ENCODE data around the gene KLHDC2.

KLHDC2 gene

DNA sequence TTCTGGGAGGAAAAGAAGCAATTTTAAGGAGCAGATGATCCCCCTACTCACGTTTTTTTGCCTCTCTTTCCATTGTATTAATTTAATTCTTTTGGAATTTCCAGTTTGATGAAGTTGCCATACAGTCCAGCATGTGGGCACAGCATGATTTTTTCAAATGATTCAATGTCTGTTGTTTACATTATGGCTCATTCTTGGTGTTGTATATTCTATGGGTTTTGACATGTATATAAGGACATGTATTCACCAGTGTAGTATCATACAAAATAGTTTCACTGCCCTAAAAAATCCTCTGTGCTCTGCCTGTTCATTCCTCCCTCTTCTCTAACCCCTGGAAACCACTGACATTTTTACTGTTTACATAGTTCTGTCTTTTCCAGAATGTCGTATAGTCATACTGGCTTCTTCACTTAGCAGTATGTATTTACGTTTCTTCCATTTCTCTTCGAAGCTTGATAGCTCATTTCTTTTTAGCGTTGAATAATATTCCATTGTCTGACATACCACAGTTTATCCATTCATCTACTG lies 13.3 kb upstream of the KLHDC2 start:
- Histone ChIP-seq H3K9ac (no peak overlapping the region), H3K27ac (no peak overlapping the region), H3K4me3 (no peak overlapping the region), H3K4me2 (no peak overlapping the region), H3K9me3 (replicated peaks in 1 of 11) (no peaks in the 10 kb centered on the region), H3K4me1 (no peaks in the 10 kb centered on the region), H3K27me3 (no peaks in the 10 kb centered on the region), H3K36me3 (no peaks in the 10 kb centered on the region), H4K20me1 (no peaks in the 10 kb centered on the region)
- TF ChIP-seq Cebpa-rat (IDR thresholded peaks at IDR 0.05), result no peak

DNA sequence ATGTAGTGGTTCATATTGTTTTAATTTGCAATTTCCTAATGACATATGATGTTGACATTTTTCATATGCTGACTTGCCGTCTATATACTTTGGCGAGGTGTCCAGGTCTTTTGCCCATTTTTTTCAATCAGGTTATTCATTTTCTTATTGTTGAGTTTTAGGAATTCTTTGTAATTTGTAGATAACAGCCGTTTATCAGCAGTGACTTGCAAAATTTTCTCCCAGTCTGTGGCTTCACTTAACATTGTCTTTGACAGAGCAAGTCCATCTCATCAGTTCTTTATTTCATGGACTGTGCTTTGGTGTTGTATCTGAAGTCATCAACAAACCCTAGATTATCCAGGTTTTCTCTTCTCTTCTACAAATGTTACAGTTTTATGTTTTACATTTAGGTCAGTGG lies 12.6 kb upstream of the KLHDC2 start:
- no peaks in the 10 kb centered on the region for H4K20me1 ChIP-seq
- no peak overlapping the region for H3K4me2 ChIP-seq
- H3K27me3 ChIP-seq, result no peaks in the 10 kb centered on the region
- H3K27ac ChIP-seq, result no peak overlapping the region
- no peak overlapping the region for H3K9ac ChIP-seq
- TF ChIP-seq Cebpa-rat (IDR thresholded peaks at IDR 0.05), result no peak
- no peak overlapping the region for H3K4me3 ChIP-seq
- no peaks in the 10 kb centered on the region for H3K4me1 ChIP-seq
- H3K9me3 ChIP-seq (replicated peaks in 1 of 11), result no peaks in the 10 kb centered on the region
- H3K36me3 ChIP-seq, result no peaks in the 10 kb centered on the region

DNA sequence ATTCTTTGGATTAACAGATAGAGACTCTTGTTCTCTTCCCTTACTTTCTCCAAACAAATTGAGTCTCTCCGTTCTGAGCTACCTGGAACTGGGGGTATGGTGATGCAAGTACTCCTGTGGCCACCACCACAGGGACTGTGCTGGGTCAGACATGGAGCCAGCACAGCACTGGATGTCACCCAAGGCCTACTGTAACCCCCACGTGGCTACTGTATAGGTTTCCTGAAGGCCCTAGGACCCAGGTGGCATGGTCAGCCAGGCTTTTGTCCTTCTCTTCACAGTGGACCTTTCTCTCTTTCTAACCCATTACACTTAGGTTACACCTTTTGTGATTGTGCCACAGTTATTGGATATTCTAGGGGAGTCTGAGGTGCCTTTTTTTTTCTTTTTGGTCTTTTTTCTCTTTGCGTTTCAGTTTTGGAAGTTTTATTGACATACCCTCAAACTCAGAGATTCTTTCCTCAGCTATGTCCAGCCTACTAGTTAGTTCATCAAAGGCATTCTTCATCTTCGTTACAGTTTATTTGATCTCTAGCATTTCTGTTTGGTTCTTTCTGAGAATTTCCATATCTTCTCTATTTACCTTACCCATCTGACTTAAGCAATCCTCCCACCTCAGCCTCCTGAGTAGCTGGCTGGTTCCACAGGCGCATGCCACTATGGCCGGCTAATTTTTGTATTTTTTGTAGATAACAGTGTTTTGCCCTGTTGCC lies 6.0 kb upstream of the KLHDC2 start:
- H3K27me3 ChIP-seq, result no peaks in the 10 kb centered on the region
- H3K4me1 ChIP-seq, result peaks cover 4 to 9% (median 6%) of the 10 kb centered on the region in 10 experiments
- H4K20me1 ChIP-seq, result no peaks in the 10 kb centered on the region
- H3K9me3 ChIP-seq (replicated peaks in 1 of 11), result no peaks in the 10 kb centered on the region
- no peak overlapping the region for H3K4me2 ChIP-seq
- no peak overlapping the region for H3K9ac ChIP-seq
- no peak for TF ChIP-seq Cebpa-rat (IDR thresholded peaks at IDR 0.05)
- no peak overlapping the region for H3K27ac ChIP-seq
- H3K36me3 ChIP-seq, result no peaks in the 10 kb centered on the region
- no peak overlapping the region for H3K4me3 ChIP-seq

DNA sequence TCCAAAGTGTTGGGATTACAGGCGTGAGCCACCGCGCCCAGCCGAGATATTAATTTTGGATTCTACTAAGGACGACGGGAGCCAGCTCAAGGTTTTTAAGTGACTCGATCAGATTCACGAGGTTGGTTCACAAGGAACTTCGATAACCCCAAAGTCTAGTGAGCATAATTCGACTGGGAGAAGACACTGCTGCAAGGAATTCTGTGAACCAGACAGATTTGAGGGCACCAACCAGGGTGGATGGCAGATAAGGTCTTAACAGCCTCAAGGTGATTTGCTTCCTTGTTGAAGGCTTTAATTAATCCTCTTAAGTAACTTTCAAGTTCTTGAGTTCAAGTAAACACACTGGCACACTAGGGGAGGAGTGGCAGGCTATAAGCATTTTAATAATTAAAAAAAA lies 1.1 kb upstream of the KLHDC2 start:
- Histone ChIP-seq H3K27me3 (no peaks in the 10 kb centered on the region), H4K20me1 (peaks cover 0 to 18% (median 5%) of the 10 kb centered on the region in 11 experiments; a peak in 10 of 22 replicates), H3K9me3 (replicated peaks in 1 of 11) (no peaks in the 10 kb centered on the region), H3K4me1 (peaks cover 29 to 40% (median 33%) of the 10 kb centered on the region in 10 experiments), H3K4me3 (peak overlapping the region; percentile 78 to 98 (median 90)), H3K4me2 (peak overlapping the region; percentile 79 to 98 (median 92)), H3K9ac (peak overlapping the region; percentile 93 to 99 (median 97)), H3K27ac (peak overlapping the region; percentile 92 to 99 (median 97)), H3K36me3 (peaks cover 0 to 6% (median 0%) of the 10 kb centered on the region in 11 experiments; a peak in 5 of 22 replicates)
- no peak for TF ChIP-seq Cebpa-rat (IDR thresholded peaks at IDR 0.05)

DNA sequence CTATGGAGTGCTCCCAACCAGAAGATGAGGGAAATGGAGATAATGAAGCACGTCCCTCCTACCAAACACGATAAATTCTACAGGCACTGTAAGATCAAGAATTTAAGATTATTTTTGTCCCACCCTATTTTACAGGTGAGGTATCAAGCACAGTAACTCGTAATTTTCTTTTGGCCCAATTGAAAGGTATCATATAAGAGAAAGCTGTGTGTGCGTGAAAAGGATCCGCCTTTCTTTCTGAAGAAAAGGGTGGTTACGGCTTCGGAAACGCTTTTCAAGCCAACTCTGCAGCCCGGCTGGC lies 733 bp upstream of the KLHDC2 start:
- Histone ChIP-seq H3K27ac (peak overlapping the region; percentile 92 to 99 (median 97)), H3K4me2 (peak overlapping the region; percentile 79 to 98 (median 92)), H3K9ac (peak overlapping the region; percentile 93 to 99 (median 97)), H4K20me1 (peaks cover 0 to 18% (median 5%) of the 10 kb centered on the region in 11 experiments; a peak in 10 of 22 replicates), H3K36me3 (peaks cover 0 to 8% (median under 1%) of the 10 kb centered on the region in 11 experiments; a peak in 8 of 22 replicates), H3K4me3 (peak overlapping the region; percentile 78 to 98 (median 90)), H3K27me3 (no peaks in the 10 kb centered on the region), H3K4me1 (peaks cover 29 to 40% (median 33%) of the 10 kb centered on the region in 10 experiments), H3K9me3 (replicated peaks in 1 of 11) (no peaks in the 10 kb centered on the region)
- TF ChIP-seq Cebpa-rat (IDR thresholded peaks at IDR 0.05), result no peak

DNA sequence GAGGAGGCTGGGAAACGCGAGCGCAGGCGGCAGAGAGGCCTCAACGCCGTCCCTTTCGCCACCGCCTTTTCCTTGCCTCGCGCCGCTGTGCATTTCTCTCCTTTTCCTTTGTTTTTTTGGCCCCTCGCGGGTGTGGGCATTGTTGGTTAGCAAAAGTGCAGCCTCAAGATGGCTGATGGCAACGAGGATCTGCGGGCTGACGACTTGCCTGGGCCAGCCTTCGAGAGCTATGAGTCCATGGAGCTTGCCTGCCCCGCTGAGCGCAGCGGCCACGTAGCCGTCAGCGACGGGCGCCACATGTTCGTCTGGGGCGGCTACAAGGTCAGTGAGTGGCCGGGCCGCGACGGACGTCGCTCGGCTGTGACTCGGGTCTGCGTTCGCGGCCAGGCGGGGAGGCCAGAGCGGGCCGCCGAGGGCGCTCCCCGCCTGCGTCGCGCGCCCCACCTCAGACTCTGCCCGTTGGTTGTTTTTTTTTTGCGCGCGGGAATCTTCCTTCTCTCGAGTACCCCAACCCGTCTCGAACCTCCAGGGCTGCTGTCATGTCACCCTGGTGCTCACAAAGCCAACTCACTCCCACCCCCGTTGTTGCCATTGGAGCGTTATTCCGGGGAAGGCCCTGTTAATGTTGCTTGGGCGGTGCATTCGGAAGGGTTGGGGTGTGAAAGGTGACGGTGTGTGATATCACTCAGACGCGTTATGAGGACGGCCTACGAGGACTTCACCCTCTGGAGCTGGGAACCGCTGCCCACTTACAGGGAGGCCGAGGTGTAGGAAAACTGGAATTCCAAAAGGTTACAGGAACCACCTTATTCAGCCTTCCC lies 558 bp downstream of the KLHDC2 start:
- Histone ChIP-seq H3K9me3 (replicated peaks in 1 of 11) (no peaks in the 10 kb centered on the region), H3K4me2 (peak overlapping the region; percentile 79 to 98 (median 92))
- no peak for TF ChIP-seq Cebpa-rat (IDR thresholded peaks at IDR 0.05)

DNA sequence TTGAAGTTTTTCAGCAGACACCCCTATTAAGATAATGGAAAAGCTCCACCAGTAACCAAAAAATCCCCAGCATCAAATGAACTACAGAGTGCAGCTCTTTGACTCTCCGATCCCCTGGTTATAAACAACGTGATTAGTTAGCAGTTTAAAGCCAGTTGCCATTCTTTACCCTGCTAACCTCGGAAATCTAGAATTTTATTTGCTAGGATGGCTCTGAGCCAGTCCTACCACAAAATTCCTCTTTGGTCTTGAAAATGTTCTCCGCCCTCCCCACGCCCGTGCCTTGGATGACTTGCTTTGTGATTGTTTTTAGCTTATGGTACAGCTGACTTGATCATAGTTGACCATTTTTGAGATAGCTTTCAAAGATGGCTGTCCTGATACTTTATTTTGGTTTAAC lies 1.2 kb downstream of the KLHDC2 start:
- H3K9ac ChIP-seq, result peak overlapping the region; percentile 93 to 99 (median 97)
- no peaks in the 10 kb centered on the region for H3K9me3 ChIP-seq (replicated peaks in 1 of 11)
- no peaks in the 10 kb centered on the region for H3K27me3 ChIP-seq
- peak overlapping the region; percentile 78 to 98 (median 90) for H3K4me3 ChIP-seq
- H4K20me1 ChIP-seq, result peaks cover 0 to 18% (median 5%) of the 10 kb centered on the region in 11 experiments; a peak in 10 of 22 replicates
- TF ChIP-seq Cebpa-rat (IDR thresholded peaks at IDR 0.05), result no peak
- H3K4me1 ChIP-seq, result peaks cover 29 to 40% (median 34%) of the 10 kb centered on the region in 10 experiments
- H3K27ac ChIP-seq, result peak overlapping the region; percentile 92 to 99 (median 97)
- peak overlapping the region; percentile 79 to 98 (median 92) for H3K4me2 ChIP-seq
- peaks cover 1 to 25% (median 12%) of the 10 kb centered on the region in 11 experiments; a peak in 19 of 22 replicates for H3K36me3 ChIP-seq

More for the DNA sequence above, 558 bp downstream of the KLHDC2 start:
- H4K20me1 ChIP-seq, result peaks cover 0 to 18% (median 5%) of the 10 kb centered on the region in 11 experiments; a peak in 10 of 22 replicates
- peak overlapping the region; percentile 92 to 99 (median 97) for H3K27ac ChIP-seq
- H3K27me3 ChIP-seq, result no peaks in the 10 kb centered on the region
- H3K4me3 ChIP-seq, result peak overlapping the region; percentile 78 to 98 (median 90)
- peaks cover 29 to 40% (median 33%) of the 10 kb centered on the region in 10 experiments for H3K4me1 ChIP-seq
- H3K36me3 ChIP-seq, result peaks cover 0 to 19% (median 7%) of the 10 kb centered on the region in 11 experiments; a peak in 11 of 22 replicates
- H3K9ac ChIP-seq, result peak overlapping the region; percentile 93 to 99 (median 97)

DNA sequence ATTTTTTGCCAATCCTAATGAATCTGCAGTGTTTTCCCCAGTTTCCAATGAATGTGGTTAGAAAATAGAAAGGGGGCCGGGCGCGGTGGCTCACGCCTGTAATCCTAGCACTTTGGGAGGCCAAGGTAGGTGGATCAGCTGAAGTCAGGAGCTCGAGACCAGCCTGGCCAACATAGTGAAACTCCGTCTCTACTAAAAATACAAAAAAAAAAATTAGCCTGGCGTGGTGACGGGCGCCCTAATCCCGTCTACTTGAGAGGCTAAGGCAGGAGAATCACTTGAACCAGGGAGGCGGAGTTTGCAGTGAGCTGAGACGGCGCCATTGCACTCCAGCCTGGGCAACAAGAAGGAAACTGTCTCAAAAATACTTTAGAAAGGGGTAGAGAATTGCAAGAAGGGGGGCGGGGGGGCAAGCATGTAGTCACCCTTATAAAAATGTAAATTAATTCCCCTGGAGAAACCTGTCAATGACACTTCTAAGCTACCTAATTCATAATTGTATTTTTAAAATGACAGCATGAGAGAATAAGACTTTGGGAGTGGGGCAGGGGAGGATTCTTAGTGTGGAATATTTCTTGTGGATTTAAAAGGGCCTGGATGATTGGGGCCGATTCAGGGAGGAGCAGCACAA lies 1.7 kb downstream of the KLHDC2 start:
- Histone ChIP-seq H3K9me3 (replicated peaks in 1 of 11) (no peaks in the 10 kb centered on the region), H3K4me1 (peaks cover 29 to 40% (median 34%) of the 10 kb centered on the region in 10 experiments), H4K20me1 (peaks cover 0 to 18% (median 8%) of the 10 kb centered on the region in 11 experiments; a peak in 10 of 22 replicates), H3K27me3 (no peaks in the 10 kb centered on the region), H3K9ac (peak overlapping the region; percentile 93 to 99 (median 97); a peak in 19 of 22 replicates), H3K4me2 (peak overlapping the region; percentile 79 to 98 (median 92)), H3K27ac (peak overlapping the region in 8 of 11 experiments; percentile 92 to 99 (median 98); a peak in 9 of 22 replicates), H3K4me3 (peak overlapping the region; percentile 78 to 98 (median 90); a peak in 17 of 20 replicates), H3K36me3 (peaks cover 6 to 31% (median 17%) of the 10 kb centered on the region in 11 experiments; a peak in 20 of 22 replicates)
- no peak for TF ChIP-seq Cebpa-rat (IDR thresholded peaks at IDR 0.05)
